HG03039 (cell line): ENCODE measurements around the gene RFLNA.

Source experiments
- ATAC-seq: cut with Tn5 transposase; IDR thresholded peaks from one replicate; pipeline ENCODE4 v1.9.1; 2021; ENCODE audit warnings: mild to moderate bottlenecking, moderate library complexity; ENCODE audit not compliant: unreplicated experiment

RFLNA gene

DNA sequence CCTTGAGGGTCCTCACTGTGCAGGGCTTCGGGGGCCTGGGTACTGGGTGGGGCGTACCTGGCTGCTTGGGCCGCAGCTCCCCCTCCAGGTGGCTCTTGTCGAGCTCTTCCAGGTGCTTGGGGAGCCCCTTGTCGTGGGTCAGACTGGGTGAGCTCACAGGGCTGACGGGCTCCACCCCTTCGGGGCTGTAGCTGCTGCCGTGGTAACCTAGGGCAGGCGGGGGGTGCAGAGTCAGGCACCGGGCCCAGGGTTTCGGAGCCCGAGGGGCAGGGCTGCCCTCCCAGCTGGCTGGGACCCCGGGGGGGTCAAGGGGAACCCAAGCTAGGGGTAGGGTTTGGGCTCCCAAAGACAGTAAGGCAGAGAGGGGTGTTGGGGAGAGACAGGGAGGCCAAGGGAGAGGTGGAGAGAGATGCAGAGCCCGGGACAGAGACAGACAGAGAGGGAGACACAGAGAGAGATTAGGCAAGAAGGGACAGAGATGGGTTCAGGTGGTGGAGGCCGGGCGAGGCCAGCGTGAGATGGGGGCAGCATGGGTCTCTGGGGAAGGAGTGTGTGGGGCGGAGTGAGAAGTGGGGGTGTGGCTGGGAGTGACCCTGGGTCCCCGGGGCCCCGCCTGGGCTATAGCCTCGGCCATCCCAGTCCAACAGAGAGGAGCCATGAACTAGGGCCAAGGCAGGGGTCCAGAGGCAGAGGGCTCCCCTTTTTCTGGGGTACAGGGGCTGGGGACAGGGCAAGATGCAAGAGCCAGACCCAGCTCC lies 40.7 kb downstream of the RFLNA start:
- ATAC-seq: no peak

DNA sequence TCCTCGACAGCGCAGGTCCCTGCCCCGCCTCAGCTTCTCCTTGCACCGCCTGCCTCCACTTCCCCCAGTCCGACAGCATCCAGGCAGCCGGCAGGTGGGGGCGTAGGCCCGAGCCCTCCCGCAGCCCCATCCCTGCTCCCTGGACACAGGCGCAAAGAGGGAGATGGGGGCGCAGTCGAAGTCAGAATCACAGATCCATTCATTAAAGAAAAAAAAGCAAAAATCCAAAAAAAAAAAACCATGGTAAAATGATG lies 41.2 kb downstream of the RFLNA start:
- no peak for ATAC-seq

DNA sequence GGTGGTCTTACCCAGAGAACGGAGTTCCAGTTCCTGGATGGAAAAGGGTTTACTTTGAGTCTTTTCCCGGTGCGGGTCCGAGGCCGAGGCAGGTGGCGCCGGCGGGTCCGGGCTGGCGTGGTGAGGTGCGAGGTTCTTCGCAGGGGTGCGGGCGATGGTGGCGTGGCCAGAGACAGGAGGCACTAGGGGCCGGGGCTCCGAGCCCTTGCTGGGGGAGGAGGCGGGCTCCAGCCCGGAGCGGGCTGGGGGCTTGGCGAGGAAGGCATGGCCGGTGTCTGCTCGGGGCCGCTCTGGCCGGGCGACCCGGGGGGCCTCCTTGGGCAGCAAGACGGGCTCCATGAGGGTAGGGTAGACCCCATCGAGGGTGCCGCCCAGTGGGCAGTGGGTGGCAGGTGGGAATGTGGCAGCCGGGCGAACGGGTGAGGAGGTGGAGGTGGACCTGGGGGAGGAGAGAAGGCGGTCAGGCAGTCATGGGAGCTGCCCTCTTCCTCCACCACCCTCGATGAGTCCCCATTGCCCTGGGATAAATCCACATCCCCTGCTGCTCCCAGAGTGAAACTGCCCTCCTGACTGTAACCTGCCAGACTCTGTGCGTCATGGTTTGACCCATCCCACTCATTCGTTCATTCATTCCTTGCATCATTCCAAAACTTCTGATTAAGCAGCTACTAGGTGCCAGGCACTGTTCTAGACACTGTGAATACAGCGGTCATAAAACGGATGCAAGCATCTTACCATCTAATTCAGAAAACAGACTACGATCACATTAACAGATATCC lies 42.0 kb downstream of the RFLNA start:
- no peak for ATAC-seq

DNA sequence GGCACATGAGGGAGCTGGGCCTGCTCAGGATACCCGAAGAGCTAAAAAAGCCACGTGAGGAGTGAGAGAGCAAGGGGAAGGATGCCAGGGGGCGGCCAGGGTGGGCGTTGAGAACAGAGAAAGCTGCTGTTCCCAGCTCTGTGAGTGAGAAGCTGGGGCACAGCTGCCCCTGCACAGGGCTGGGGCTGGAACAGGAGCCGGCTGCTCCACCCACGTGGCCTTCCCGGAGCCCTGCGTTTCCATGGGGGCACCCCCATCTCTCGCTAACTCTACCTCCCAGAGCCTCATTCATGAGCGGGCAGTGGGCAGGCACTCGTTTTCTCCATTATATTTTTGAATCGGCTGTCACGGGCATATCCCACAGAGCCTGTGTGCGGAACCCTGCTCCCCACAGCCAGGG lies 42.7 kb downstream of the RFLNA start:
- ATAC-seq: no peak

DNA sequence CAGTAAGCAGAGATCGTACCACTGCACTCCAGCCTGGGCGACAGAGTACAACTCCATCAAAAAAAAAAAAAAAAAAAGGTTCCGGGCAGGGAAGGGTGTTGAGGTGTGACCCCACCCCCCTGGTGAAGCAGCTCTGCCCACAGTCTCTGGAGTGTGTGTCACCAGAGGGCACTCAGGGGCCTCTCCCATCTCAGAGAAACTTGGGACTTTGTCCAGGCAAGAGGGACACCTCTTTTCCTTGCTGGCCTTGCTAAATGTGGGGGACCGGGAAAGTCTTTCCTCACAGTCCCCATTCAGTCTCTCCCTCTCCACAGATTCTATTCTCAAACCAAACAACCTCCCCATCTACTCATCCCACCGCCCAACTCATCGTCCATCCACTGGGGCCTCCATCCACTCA lies 43.6 kb downstream of the RFLNA start:
- ATAC-seq: no peak

DNA sequence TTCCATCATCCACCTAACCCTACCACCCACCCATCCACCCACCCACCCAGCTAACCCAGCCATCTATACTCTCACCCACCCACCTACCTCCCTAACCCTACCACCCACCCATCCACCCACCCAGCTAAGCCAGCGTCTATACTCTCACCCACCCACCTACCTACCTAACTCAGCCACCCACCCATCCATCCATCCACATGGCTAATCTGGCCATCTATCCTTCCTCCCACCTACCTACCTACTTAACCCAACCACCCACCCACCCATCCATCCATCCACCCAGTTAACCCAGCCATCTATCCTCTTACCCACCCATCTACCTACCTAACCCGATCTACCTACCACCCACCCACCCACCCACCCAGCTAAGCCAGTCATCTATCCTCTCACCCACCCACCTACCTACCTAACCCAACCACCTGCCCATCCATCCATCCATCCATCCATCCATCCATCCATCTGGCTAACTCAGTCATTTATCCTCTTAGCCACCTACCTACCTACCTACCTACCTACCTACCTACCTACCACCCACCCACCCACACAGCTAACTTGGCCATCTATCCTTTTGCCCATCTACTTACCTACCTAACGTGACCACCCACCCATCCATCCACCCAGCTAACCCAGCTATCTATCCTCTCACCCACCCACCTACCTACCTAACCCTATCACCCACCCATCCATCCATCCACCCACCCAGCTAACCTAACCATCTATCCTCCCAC lies 44.1 kb downstream of the RFLNA start:
- ATAC-seq: no peak

DNA sequence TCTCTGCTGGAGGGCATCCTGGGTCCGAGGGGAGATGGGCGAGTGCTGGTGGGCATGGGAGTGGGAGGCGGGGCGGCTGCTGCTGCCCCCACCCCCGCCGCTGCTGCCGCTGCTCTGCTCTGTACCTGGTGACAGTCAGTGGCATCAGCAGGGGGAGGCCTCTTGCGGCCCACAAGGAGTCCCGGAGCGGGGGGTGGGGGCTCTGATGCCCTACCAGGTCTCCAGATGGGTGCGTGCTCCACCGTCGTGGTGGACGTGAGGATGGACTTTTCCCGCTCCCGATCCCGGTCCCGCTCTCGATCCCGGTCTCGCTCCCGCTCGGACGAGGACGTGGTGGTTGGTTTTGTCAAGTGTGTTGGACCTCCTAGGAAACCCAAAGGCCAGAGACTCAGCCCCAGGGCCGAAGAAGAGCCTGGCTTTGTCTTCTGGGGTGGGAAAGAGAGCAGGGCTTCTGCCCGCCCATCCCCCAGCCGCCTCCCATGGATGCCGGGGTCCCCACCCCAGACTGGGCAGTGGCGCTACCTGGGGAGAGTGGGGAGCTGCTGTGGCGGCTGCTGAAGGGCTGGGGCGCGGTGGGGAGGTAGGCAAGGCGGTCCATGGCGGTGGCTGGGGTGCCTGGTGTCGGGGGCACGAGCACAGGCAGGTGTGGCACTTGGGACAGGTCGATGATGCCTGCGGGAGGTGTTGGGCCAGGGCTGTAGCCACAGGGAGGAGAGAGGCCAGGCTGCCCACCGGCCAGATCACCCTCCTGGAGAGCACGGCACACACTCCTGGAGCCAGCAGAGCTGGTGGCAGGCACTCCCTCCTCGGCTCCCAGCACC lies 45.4 kb downstream of the RFLNA start:
- ATAC-seq: no peak

DNA sequence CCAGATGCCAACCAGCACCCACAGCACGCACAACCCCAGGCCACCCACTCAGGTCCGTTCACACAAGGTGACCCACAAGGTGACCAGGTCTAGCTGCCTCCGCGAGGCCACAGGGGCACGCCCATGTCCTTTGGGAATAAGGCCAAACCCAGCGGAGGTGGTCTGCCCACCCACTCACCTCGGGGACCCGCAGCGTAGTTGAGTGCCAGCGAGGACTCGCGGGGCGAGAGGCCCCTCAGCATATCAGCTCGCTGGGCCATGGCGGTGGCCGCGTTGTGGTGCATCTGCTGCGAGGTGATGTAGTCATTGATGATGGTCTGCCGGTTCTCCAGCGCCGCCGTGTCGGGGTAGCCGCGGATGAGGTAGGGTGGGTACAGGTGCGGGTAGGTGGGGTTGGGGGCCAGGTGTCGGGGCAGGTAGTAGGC lies 46.8 kb downstream of the RFLNA start:
- ATAC-seq: no peak

DNA sequence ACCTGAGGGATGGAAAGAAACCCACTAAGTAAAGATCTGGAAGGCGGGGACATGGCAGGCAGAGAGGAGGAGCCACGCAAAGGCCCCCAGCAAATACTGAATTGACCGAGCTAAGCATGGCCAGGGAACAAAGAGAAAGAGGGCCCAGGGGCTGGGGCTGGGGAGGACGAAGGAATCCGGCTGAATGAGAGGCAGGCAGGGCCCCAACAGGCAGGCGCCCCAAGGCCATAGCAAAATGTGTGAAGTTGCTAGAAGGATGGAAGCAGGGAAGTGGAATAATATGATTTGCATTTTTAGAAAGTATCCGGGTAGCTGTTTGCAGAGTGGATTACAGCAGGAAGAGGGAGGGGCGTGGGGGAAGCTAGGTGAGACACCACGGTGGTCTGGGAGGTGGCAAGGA lies 49.1 kb downstream of the RFLNA start:
- ATAC-seq: no peak

DNA sequence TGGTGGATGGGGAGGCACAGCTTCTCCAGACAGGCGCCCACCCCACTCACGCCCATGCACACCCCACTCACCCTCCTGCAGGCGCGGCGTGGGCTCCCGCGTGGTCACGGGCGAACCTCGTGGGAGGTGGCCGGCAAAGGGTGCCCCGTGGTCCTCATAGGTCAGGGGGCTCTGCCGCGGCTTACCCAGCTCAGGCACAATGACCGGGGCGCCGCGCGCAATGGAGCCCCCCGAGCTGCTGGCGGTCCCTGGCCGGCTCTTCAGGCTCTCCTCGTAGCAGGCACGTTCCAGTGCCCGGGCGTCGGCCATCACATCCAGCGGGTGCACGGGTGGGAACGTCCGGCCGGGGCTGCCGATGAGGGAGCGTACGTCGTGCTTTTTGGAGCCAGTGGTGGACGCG lies 49.6 kb downstream of the RFLNA start:
- ATAC-seq: no peak

DNA sequence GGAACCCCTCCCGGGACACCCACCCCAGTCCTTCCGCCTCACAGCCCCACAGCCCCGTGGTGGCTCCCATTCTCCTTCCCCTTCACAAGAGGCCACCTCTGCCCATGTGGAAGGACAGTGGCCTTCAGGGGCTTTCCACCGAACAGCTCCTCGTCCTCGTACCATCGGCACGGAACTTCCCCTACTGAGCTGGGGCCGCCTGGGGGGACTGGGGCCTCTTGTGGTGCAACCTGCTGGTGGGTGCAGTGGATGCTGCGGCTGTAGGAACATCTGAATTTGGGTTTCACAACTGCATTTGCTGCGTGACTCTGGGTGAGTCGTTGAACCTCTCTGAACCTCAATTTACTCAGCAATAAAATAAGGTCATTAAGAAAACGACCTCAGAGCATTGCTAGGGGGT lies 50.9 kb downstream of the RFLNA start:
- ATAC-seq: no peak

DNA sequence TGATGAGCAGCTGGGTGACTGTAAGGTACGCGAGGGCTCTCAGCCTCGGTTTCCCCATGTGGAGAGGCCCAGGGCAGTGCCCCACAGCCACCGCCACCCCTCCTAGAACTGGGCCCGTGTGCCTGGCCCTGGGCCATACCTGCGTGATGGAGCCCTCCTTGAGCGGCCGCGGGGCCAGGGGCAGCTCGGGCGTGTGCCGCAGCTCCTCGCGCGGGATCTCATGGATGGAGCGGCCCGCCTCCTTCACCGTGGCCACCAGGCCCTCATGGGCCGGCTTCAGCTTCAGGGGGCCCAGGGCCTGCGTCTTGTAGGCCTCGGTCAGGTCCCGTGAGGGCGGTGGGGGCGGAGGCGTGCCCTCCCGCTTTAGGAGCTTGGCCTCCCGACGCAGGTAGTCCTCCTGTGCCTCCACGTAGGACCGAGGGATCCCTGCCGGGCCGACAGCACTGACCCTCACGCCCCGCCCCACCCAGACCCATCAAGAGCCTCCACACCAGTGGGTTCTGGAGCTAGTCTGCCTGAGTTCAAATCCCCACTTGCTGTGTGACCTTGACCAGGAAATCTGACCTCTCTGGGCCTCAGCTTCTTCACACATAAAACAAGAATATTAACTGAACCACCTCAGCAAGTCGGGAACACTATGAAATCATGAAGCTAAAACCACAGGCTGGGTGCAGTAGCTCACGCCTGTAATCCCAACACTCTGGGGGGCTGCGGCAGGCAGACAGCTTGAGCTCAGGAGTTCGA lies 51.7 kb downstream of the RFLNA start:
- no peak for ATAC-seq

DNA sequence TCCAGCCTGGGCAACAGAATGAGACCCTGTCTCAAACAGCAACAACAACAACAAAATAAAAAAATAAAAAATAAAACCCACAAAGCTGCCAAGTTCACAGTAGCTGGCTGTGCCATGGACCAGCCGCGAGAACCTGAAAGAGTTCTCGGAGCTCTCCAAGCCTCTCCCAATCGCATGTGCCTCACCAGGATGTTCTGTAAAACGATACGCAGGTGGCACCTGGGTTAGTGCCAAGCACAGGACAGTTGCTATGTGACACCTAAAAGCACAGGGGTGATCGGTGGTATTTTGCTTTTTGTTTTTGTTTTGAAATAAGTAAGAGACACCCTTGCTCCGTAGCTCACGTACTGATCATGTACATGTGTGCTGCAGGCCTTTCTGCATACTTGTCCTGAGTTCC lies 52.4 kb downstream of the RFLNA start:
- no peak for ATAC-seq

DNA sequence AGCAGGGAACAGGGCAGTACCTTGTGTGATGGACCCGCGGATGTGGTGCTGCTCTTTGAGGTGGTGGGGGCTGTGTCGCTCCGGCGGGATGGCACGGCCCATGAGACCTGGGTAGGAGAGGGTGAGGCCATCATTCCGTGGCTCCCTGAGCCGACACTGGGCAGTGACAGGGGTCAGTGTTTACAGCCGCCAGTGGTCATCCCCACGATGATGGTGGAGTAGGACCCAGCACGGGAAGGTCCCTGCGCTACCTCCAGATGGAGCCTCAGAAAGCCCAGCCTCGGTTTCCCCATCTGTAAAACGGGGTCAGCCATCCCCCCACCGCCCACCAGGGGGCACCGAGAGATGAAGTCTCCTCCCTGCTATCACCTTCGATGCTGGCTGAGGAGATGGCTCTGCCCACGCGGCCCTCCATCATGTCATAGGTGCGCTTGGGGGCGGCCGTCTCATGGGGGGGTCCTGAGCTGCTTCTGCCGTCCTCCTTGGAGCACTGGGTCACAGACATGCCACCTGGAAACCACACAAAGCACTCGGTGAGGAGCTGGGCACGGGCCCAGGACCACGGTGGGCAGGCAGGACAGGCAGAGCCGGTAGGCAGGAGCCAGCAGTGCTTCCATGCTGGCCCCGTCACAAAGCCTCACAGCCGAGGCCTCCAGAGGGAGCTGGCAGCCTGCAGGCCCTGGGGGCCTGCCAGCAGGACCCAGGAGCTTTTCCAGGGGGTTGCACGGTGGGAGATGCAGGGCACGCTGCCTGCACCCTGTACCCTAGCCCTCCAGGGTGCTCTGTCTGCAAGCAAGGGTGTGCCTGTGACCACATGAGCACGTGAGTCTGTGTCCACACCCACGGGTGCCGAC lies 53.1 kb downstream of the RFLNA start:
- no peak for ATAC-seq

DNA sequence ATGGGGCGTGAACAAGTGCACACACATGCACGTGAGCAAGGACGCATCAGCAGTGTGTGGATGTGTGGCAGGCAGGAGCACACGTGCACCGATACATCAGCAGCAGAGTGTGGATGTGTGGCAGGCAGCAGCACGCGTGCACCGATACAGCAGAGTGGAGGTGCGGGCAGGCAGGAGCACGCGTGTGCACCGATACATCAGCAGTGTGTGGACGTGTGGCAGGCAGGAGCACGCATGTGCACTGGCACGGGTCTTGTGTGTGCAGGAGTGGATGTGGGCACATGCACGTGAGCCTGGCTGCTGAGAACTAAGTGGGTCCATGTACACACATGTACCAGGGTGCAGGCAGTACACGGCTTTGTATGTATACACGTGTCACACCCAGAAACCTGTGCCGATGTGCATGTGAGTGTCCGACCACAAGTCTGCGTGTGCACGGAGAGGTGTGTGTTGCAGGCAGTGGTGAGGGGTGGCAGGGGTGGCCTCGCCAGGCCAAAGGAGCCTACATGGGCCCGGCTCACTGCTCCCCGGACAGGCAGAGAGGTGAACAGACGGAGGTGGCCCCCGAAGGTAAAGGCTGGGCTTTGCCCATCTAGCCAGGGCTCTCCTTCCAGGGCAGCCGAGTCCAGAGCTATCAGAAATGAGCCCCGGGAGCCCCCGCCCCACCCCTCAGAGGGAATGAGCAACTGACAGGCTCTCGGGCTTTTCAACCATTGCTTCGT lies 53.9 kb downstream of the RFLNA start:
- ATAC-seq: no peak

DNA sequence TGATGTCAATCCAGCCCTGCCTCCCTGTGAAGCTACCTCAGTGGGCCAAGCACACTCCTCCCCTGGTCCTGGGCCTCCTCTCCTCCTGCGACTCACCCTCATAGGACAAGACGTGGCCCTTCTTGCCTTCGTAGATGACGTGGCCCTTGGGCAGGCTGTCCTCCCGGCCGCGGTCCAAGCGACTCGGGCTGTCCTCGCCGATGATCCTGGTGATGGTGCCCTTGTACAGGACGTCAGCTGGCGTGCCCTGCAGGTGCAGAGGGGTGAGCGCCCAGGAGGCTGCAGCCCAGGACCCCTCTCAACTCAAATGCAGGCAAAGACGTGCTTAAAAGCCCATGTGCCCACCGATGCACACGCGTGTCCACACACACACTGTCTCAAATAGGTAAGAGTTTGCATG lies 55.6 kb downstream of the RFLNA start:
- no peak for ATAC-seq

DNA sequence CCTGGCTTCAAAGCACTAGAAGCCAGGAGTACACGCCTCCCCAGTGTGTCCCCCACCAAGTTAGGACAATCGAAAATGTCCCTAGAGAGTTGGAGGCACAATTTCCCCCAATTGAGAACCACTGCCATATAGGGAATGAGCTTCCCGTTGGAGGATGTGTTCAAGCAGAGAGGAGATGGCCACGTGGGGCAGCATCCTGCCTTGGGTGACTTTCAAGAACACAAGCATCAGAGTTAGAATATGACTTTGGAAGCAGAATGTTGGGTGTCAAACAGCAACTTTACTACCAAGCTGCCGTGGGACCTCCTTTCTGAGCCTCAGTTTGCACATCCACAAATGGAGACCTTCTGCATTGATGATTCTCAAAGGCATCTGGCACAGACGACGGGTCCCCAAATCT lies 56.5 kb downstream of the RFLNA start:
- no peak for ATAC-seq

DNA sequence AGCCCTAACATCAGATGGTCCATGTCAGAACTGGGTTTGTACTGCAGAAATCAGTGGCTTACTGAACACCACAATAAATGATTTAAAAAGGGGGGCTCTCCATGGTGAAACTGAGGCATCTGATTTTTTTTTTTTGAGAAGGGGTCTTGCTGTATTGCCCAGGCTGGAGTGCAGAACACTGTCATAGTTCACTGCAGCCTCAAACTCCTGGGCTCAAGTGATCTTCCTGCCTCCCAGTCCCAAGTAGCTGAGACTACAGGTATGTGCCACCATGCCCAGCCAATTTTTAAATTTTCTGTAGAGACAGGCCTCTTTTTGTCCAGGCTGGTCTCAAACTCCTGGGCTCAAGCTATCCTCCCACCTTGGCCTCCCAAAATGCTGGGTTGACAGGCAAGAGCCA lies 57.4 kb downstream of the RFLNA start:
- no peak for ATAC-seq

DNA sequence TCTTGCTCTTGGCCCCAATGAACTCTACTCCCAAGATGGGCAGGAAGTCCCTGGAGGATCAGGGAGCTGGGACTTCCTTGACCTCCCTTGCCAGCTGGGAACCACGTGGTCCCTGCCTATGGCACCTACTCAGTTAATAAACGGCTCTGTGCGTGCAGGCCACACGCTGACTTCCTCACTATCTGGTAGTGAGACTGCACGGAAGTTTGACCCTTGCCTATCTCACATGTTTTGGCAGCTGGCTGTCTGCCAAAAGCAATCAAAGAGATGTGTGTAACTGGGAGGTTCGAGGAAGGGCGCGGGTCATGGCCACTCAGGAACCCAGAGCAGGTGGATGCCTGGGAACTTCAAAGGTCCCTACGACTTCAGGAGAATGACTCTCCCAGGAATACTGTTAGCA lies 57.9 kb downstream of the RFLNA start:
- no peak for ATAC-seq
